GM12875 (cell line): Measurements from ENCODE around the gene ARAP1.

Experiments
- H3K4me3 ChIP-seq: one replicate; pipeline ENCODE4 v1.5.1; 2011; ENCODE audit warnings: low read depth, low read length, control low read depth
- CTCF ChIP-seq: IDR thresholded peaks from 2 replicates; pipeline ENCODE4 v1.5.1; 2011; ENCODE audit warnings: low read depth, mild to moderate bottlenecking, control low read depth, inconsistent platforms, low read length, moderate library complexity, borderline replicate concordance; ENCODE audit not compliant: insufficient read depth

ARAP1 gene

GRCh38 chr11:72705442-72706365, 46.5 kb downstream of the ARAP1 start:
- no peak overlapping the region for H3K4me3 ChIP-seq
- TF ChIP-seq CTCF = no peak

- no peak for TF ChIP-seq CTCF
- no peak overlapping the region for H3K4me3 ChIP-seq
These were observed 47.4 kb downstream of the ARAP1 start for GRCh38 chr11:72704783-72705265.

GRCh38 chr11:72704028-72704782, 48.0 kb downstream of the ARAP1 start:
- no peak overlapping the region for H3K4me3 ChIP-seq
- no peak for TF ChIP-seq CTCF

GRCh38 chr11:72703267-72704008, 48.8 kb downstream of the ARAP1 start:
- no peak overlapping the region for H3K4me3 ChIP-seq
- TF ChIP-seq CTCF = no peak

GRCh38 chr11:72702577-72703241, 49.5 kb downstream of the ARAP1 start:
- no peak for TF ChIP-seq CTCF
- H3K4me3 ChIP-seq = no peak overlapping the region

GRCh38 chr11:72702096-72702495, 50.1 kb downstream of the ARAP1 start:
- no peak overlapping the region for H3K4me3 ChIP-seq
- no peak for TF ChIP-seq CTCF
